Lower leg skin (tissue), 3 donors: ENCODE results near the gene UBTF.

Experiments used
- POLR2A ChIP-seq, 2 donors: fragments of 450-650 bp; IDR thresholded peaks; one replicate each; pipeline ENCODE4 v1.6.1; 2016 to 2017; ENCODE audit warnings: antibody characterized with exemption in 2 of 2, mild to moderate bottlenecking in 1 of 2, moderate library complexity in 1 of 2
- TF ChIP-seq, protein P1 (sequence below), 3 donors: fragments of 450-650 bp; IDR thresholded peaks; one replicate each; pipeline ENCODE4 v1.5.1; 2016; ENCODE audit warnings: antibody characterized with exemption in 3 of 3, mild to moderate bottlenecking in 3 of 3, moderate library complexity in 2 of 3

DNA sequence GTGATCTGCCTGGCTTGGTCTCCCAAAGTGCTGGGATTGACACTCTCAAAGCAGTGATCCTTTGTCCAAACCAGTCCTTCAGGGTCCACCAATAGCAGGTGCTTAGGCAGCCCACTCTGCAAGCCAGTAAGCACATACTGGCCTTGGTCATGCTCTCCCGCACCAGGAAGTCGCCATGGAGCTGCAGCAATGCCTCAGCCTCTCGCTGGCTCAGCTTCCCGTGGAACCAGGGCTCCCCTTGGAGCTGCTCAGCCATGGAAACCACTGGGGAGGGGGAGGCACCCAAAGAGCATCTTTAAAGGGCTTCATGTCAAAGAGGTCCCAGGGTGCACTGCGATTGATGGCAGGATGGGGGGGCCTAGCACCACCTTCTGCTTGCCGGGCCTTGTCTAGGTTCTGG is 9.6 kb upstream of the UBTF start:
- TF ChIP-seq POLR2A (IDR thresholded peaks at IDR 0.05) = no peak
- TF ChIP-seq, protein P1, sequence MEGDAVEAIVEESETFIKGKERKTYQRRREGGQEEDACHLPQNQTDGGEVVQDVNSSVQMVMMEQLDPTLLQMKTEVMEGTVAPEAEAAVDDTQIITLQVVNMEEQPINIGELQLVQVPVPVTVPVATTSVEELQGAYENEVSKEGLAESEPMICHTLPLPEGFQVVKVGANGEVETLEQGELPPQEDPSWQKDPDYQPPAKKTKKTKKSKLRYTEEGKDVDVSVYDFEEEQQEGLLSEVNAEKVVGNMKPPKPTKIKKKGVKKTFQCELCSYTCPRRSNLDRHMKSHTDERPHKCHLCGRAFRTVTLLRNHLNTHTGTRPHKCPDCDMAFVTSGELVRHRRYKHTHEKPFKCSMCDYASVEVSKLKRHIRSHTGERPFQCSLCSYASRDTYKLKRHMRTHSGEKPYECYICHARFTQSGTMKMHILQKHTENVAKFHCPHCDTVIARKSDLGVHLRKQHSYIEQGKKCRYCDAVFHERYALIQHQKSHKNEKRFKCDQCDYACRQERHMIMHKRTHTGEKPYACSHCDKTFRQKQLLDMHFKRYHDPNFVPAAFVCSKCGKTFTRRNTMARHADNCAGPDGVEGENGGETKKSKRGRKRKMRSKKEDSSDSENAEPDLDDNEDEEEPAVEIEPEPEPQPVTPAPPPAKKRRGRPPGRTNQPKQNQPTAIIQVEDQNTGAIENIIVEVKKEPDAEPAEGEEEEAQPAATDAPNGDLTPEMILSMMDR (IDR thresholded peaks at IDR 0.05) = no peak
